SH-SY5Y (cell line): ENCODE measurements around the gene RPE65.

Experiments
- GATA2 ChIP-seq: IDR thresholded peaks from 2 replicates; pipeline ENCODE4 v1.6.1; 2011; ENCODE audit warnings: mild to moderate bottlenecking, low read depth, low read length
- GATA3 ChIP-seq: IDR thresholded peaks from 2 replicates; pipeline ENCODE4 v1.6.1; 2011; ENCODE audit warnings: low read depth, mild to moderate bottlenecking, low read length, moderate library complexity

DNA sequence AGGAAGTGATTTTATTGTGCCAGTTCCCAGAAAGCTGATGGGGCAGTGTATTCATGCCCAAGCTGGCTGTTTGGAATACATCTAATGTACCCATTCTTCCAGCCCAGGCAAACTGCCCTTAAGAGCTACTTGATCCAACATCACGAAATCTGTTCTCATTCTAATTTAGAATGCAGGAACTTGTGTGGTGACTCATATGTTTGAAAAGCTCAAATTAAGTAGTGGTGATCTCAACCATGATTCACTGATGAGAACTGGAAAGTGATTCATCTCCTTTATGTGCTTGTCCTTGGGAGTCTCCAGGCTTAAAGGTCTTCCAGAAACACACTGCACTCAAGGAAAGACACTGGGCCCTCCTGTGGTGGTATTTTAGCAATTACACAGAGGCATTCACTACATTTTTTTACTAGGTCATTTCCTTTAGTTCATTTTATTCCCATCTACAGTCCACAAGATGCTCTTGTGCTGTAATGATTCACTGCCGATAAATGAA, 65.4 kb downstream of the RPE65 start:
- TF ChIP-seq GATA2 (no peak), GATA3 (no peak)
